ENCODE results near the gene COX10.
"Not testable (repeated sequence)": the region's sequence is repeated elsewhere in the genome, so short reads cannot be mapped to it uniquely, and the experiment has no call there.

COX10 gene

DNA sequence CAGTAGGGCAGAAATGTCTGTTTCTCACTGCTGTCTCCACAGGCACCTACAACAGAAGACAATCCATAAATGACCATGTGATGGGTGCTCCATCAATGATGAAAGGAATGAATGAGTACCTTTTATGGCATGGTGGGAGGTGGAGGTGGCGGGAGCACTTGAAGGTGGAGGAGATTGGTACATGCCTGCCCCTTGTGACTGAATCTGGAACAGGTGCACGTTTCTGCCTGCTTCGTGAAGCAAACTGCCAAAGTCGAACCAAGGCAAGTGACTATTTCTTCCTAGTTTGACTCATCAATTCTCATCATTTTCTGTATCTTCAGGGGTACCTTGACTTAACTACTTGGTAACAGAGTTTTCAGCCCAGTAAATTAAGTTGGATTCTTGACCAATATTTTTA is 141.9 kb downstream of the COX10 start:
- DNase-seq: no peak

DNA sequence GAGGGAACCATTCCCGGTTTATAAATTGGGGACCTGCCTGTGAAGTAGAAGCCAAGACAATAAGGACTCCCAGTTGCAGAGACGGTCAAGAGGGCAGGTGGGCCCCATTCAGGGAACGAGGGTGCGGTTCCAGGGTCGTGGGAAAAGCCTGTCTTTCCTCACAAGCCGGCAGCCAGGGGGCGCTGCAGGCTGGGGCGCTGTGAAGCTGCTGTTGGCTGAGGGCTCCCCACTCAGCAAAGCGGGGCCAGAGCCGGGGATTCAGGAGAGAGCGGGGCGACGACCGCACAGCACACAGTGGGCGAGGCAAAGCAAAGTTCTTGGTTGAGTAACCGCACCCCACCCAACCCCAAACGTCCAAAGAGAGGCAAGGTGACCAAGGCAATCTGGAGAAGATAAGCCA is 142.5 kb downstream of the COX10 start:
- DNase-seq: peak; percentile 79

GRCh38 chr17:14212401-14212800 is 143.1 kb downstream of the COX10 start:
- DNase-seq: no peak

DNA sequence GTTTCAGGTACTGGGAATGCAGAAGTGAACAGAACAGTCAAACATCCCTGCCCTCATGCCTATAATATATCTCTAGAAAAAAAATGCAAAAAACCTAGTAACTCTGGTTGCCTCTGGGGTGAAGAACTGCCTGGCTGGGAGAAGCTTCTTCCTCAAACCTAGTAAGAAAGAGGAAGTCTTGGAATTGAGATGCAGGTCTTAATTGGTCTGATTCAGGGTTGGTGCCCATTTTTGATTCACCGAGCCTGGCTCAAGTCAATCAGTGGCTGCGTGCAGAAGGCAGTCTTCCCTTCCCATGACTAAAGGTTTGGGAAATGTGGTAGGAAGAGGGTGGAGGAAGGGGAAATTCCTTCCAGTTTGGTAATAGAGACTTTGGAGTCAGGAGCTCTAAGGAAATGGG is 145.0 kb downstream of the COX10 start:
- no peak for DNase-seq

GRCh38 chr17:14222611-14223010 is 153.3 kb downstream of the COX10 start:
- no peak for DNase-seq

GRCh38 chr17:14225254-14225980 is 156.1 kb downstream of the COX10 start:
- no peak for DNase-seq

DNA sequence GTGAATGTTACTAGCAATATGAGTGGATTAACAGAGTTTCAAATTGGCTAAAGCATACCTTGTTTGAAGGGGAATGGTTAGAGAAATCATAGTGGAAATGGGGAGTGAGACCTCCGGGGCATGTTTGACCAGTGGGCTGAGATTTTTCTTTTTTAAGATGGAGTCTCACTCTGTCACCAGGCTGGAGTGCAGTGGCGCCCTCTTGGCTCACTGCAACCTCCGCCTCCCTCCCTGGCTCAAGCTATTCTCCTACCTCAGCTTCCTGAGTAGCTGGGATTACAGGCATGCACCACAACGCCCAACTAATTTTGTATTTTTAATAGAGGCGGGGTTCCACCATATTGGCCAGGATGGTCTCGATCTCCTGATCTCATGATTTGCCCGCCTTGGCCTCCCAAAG is 157.7 kb downstream of the COX10 start:
- no peak for DNase-seq

DNA sequence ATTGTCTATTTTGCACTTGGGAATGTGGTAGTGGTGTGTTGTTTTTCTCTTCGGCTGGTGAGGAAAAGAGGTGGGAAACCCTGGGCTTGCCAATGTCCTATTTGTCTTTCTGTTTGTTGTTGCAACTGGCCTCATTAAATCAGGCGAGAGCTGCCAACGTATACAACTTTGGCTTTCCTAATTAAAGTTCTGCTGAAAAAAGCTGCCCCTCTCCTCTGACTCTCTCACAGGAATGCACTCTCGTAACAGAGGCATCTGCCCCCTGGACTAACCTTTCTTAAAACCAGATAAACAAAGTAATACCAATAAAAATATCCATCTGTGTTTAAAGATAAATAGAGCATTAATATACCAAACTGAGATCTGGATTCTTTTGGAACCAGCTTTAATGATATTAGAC is 159.6 kb downstream of the COX10 start:
- DNase-seq: no peak

DNA sequence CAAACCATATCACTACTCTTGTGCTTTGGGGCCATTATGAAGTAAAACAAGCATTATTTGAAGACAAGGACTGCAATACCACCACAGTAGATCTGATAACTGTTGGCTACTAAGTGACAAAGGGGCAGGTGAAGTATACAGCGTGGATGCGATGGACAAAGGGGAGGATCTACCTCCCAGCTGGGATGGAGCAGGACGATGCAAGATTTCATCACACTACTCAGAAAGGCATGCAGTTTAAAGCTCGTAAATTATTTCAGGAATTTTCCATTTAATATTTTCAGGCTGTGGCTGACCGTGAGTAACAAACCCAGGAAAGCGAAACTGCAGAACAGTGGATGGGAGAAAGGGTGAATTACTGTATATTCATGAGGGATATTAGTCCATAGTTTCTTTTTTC is 161.9 kb downstream of the COX10 start:
- DNase-seq: not testable (repeated sequence)

DNA sequence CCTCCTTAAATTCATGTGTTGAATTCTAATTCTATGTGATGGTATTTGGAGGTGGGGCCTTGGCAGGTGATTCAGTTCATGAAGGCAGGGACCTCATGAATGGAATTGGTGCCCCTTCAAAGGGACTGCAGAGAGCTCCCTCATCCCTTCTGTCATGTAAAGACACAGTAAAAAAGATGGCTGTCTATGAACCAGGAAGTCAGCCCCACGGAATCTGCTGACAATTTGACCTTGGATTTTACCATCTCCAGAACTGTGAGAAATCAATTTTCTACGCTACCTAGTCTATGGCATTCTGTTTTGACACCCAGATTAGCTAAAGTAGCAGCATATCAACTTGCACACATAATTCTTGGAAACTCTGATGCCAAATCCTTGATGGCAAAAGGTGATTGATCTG is 165.7 kb downstream of the COX10 start:
- DNase-seq: not testable (repeated sequence)

DNA sequence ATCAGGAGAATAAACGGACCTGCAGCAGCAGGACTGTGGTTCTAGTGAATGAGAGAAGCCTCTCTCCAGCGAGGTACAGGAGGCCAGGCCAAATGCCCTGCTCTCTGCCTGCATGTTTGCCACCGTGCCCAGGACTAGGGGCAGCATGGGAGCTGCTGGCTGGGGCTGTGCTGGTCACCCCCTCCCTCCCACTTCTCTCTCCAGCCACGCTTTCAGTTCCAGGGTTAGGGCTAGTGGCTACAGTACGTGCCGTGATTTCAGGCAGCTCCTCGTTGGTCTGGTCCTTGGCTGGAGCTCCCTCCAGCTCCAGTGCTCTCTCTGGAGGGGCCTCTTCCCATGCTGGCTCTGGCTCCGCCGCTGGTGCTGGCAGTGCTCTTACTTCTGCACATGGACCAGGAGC is 166.7 kb downstream of the COX10 start:
- not testable (repeated sequence) for DNase-seq

GRCh38 chr17:14236762-14237161 is 167.5 kb downstream of the COX10 start, which contains the start of gene CDRT15:
Gene CDRT15, minus strand, starts transcription at chr17:14236862. Its CDS starts 29 bp downstream, at chr17:14236833.
- DNase-seq: not testable (repeated sequence)

GRCh38 chr17:14239271-14239670 is 170.0 kb downstream of the COX10 start:
- not testable (repeated sequence) for DNase-seq

- no peak for DNase-seq
Measured at GRCh38 chr17:14245002-14245401, 175.7 kb downstream of the COX10 start.

GRCh38 chr17:14245629-14246028 is 176.3 kb downstream of the COX10 start:
- no peak for DNase-seq

Measured in activated effector memory CD4-positive, alpha-beta T cell treated with anti-CD3 and anti-CD28 coated beads, Interleukin-2, amount 50 U/mL, for 16 hours (primary cell).